GM13976 (cell line): ENCODE measurements around the gene POC1B.

Source experiments
- DNase-seq: peaks from one replicate; pipeline ENCODE4 v3.0.0; 2012; ENCODE audit warnings: low spot score
- CTCF ChIP-seq: IDR thresholded peaks from 2 replicates; pipeline ENCODE4 v1.5.1; 2012; ENCODE audit warnings: borderline replicate concordance, mild to moderate bottlenecking; ENCODE audit not compliant: insufficient read depth; ENCODE audit errors: extremely low read depth, missing control alignments, control extremely low read depth
- in situ Hi-C: fragments of 300-500 bp; cut with MboI; formaldehyde crosslinking; loops from one replicate; pipeline ENCODE4 v1.12.0; 2022; ENCODE audit warnings: low sequenced_read_pairs, mixed read lengths, inconsistent platforms; ENCODE audit not compliant: unreplicated experiment

Gene POC1B

GRCh38 chr12:89479982-89480381 lies 45.9 kb downstream of the POC1B start:
- TF ChIP-seq CTCF: no peak
- DNase-seq: no peak
- in situ Hi-C loops: no loop called here

GRCh38 chr12:89477633-89478279 lies 48.1 kb downstream of the POC1B start:
- no peak for TF ChIP-seq CTCF
- no peak for DNase-seq
- in situ Hi-C loops: no loop called here

GRCh38 chr12:89476904-89477595 lies 48.8 kb downstream of the POC1B start:
- TF ChIP-seq CTCF: no peak
- in situ Hi-C loops: no loop called here
- DNase-seq: no peak

- TF ChIP-seq CTCF: no peak
- no peak for DNase-seq
- in situ Hi-C loops: no loop called here
Observed at GRCh38 chr12:89476232-89476631, 49.6 kb downstream of the POC1B start.

GRCh38 chr12:89475203-89475990 lies 50.5 kb downstream of the POC1B start:
- in situ Hi-C loops: no loop called here
- peak; percentile 18 for DNase-seq
- TF ChIP-seq CTCF: no peak

- in situ Hi-C loops: loop anchor here (5.0 kb wide), 1 partner anchor 53 kb away; the partner anchor contains the start of gene POC1B
- no peak for DNase-seq
- no peak for TF ChIP-seq CTCF
Observed at GRCh38 chr12:89474615-89475014, 51.2 kb downstream of the POC1B start.
